Tibial nerve (tissue), 3 donors: ENCODE data around the gene DGKI.

Experiments used
- CTCF ChIP-seq, 5 experiments: fragments of 200-600 bp in 3 of 5; fragments of 450-650 bp in 2 of 5; sonication (generic) in 3 of 5; IDR thresholded peaks; one replicate each; pipeline ENCODE4 v1.5.1; 2016 to 2019; ENCODE audit warnings: antibody characterized with exemption in 5 of 5, mild to moderate bottlenecking in 3 of 5, moderate library complexity in 2 of 5
- POLR2A ChIP-seq, 2 donors: fragments of 450-650 bp; IDR thresholded peaks; one replicate each; pipeline ENCODE4 v1.6.1; 2017; ENCODE audit warnings: antibody characterized with exemption in 2 of 2, mild to moderate bottlenecking in 2 of 2, moderate library complexity in 2 of 2

- TF ChIP-seq CTCF (IDR thresholded peaks at IDR 0.05) (no peak), POLR2A (IDR thresholded peaks at IDR 0.05) (no peak)
Observed at GRCh38 chr7:137846549-137846826, 286 bp downstream of the DGKI start.
